ENCODE measurements around the gene SF3B2. TPM values are rescaled to one million over a fixed set of nuclear protein-coding genes. Genes with fewer than 3 reads are reported as not detected.

SF3B2 gene
- total and polyA plus RNA-seq, 5 experiments from 2014 or later: 70.3 to 197 (median 115) TPM

- ATAC-seq (no peak), DNase-seq (no peak)
- POLR2A ChIA-PET: interaction anchor here (0.7 to 2.1 kb wide), 2 partner anchors 12 to 27 kb away, joined by 6 to 10 read pairs; no protein-coding TSS in a partner anchor
- Mint-ChIP-seq H3K27ac (peak overlapping the region in 1 of 10 donors; percentile 51), H3K36me3 (peaks cover 14 to 82% (median 21%) of the 10 kb centered on the region in 3 donors), H3K4me1 (peaks cover 21 to 47% (median 29%) of the 10 kb centered on the region in 4 donors), H3K4me3 (no peak overlapping the region), H3K27me3 (no peaks in the 10 kb centered on the region), H3K9me3 (no peaks in the 10 kb centered on the region)
Observed at GRCh38 chr11:66056501-66056900, 4.3 kb downstream of the SF3B2 start.

- DNase-seq (no peak), ATAC-seq (no peak)
- Mint-ChIP-seq H3K9me3 (peaks cover 0 to 3% (median 0%) of the 10 kb centered on the region in 9 donors), H3K27ac (peak overlapping the region in 4 of 10 donors; percentile 20 to 81 (median 42)), H3K27me3 (no peaks in the 10 kb centered on the region), H3K4me1 (peaks cover 9 to 37% (median 23%) of the 10 kb centered on the region in 4 donors), H3K36me3 (peaks cover 19 to 96% (median 46%) of the 10 kb centered on the region in 3 donors), H3K4me3 (no peak overlapping the region)
- POLR2A ChIA-PET: interaction anchor here (1.3 kb wide), 1 partner anchor 8 kb away, joined by 3 read pairs; the partner anchor contains the start of gene SF3B2
Observed at GRCh38 chr11:66059966-66060680, 8.0 kb downstream of the SF3B2 start.

GRCh38 chr11:66061268-66061667 is 9.1 kb downstream of the SF3B2 start:
- H3K4me3 Mint-ChIP-seq: no peak overlapping the region
- peak overlapping the region in 9 of 10 donors; percentile 4 to 63 (median 15) for H3K27ac Mint-ChIP-seq
- peaks cover 13 to 35% (median 23%) of the 10 kb centered on the region in 4 donors for H3K4me1 Mint-ChIP-seq
- DNase-seq: no peak
- H3K36me3 Mint-ChIP-seq: peaks cover 24 to 95% (median 46%) of the 10 kb centered on the region in 3 donors
- POLR2A ChIA-PET: interaction anchor here (1.3 kb wide), 1 partner anchor 9 kb away, joined by 3 read pairs; the partner anchor contains the start of gene SF3B2
- peaks cover 0 to 3% (median 0%) of the 10 kb centered on the region in 9 donors for H3K9me3 Mint-ChIP-seq
- no peaks in the 10 kb centered on the region for H3K27me3 Mint-ChIP-seq
- ATAC-seq: no peak

- Mint-ChIP-seq H3K9me3 (peaks cover 0 to 3% (median 0%) of the 10 kb centered on the region in 9 donors), H3K36me3 (peaks cover 24 to 95% (median 42%) of the 10 kb centered on the region in 3 donors), H3K4me3 (no peak overlapping the region), H3K27ac (peak overlapping the region in 1 of 10 donors; percentile 63), H3K27me3 (no peaks in the 10 kb centered on the region), H3K4me1 (peaks cover 19 to 44% (median 32%) of the 10 kb centered on the region in 4 donors)
- ATAC-seq: no peak
- POLR2A ChIA-PET: no interaction called here
- DNase-seq: no peak
Observed at GRCh38 chr11:66062408-66062807, 10.2 kb downstream of the SF3B2 start.

GRCh38 chr11:66063900-66064299 is 11.7 kb downstream of the SF3B2 start:
- Mint-ChIP-seq H3K9me3 (peaks cover 0 to 3% (median 0%) of the 10 kb centered on the region in 9 donors), H3K4me3 (no peak overlapping the region), H3K27me3 (no peaks in the 10 kb centered on the region), H3K27ac (peak overlapping the region in 8 of 10 donors; percentile 2 to 83 (median 40)), H3K36me3 (peaks cover 24 to 96% (median 36%) of the 10 kb centered on the region in 3 donors), H3K4me1 (peaks cover 23 to 53% (median 44%) of the 10 kb centered on the region in 4 donors)
- POLR2A ChIA-PET: interaction anchor here (1.2 to 2.4 kb wide), 2 partner anchors 12 to 19 kb away, joined by 4 to 7 read pairs; partner anchors contain the start of gene SF3B2
- ATAC-seq (no peak), DNase-seq (no peak)

GRCh38 chr11:66064571-66064970 is 12.4 kb downstream of the SF3B2 start:
- Mint-ChIP-seq H3K4me1 (peaks cover 27 to 57% (median 50%) of the 10 kb centered on the region in 4 donors), H3K9me3 (peaks cover 0 to 3% (median 0%) of the 10 kb centered on the region in 9 donors), H3K27ac (peak overlapping the region in 5 of 10 donors; percentile 15 to 73 (median 52)), H3K36me3 (peaks cover 24 to 89% (median 34%) of the 10 kb centered on the region in 3 donors), H3K4me3 (no peak overlapping the region), H3K27me3 (no peaks in the 10 kb centered on the region)
- ATAC-seq (no peak), DNase-seq (no peak)
- POLR2A ChIA-PET: interaction anchor here (1.2 to 2.4 kb wide), 2 partner anchors 12 to 20 kb away, joined by 4 to 7 read pairs; partner anchors contain the start of gene SF3B2

- no peaks in the 10 kb centered on the region for H3K27me3 Mint-ChIP-seq
- DNase-seq (no peak), ATAC-seq (no peak)
- no peak overlapping the region for H3K4me3 Mint-ChIP-seq
- H3K9me3 Mint-ChIP-seq: peaks cover 0 to 3% (median 0%) of the 10 kb centered on the region in 9 donors
- peaks cover 29 to 54% (median 48%) of the 10 kb centered on the region in 4 donors for H3K4me1 Mint-ChIP-seq
- peaks cover 21 to 68% (median 28%) of the 10 kb centered on the region in 3 donors for H3K36me3 Mint-ChIP-seq
- H3K27ac Mint-ChIP-seq: peak overlapping the region in 9 of 10 donors; percentile 30 to 99 (median 76)
- POLR2A ChIA-PET: interaction anchor here (2.3 to 7.3 kb wide), 3 partner anchors 15 to 66 kb away, joined by 9 to 146 read pairs (median 42); no protein-coding TSS in a partner anchor
Observed at GRCh38 chr11:66066751-66067150, 14.6 kb downstream of the SF3B2 start.

GRCh38 chr11:66067640-66068039 is 15.5 kb downstream of the SF3B2 start:
- no peaks in the 10 kb centered on the region for H3K27me3 Mint-ChIP-seq
- DNase-seq (no peak), ATAC-seq (no peak)
- POLR2A ChIA-PET: interaction anchor here (1.1 to 7.4 kb wide), 8 partner anchors 10 to 160 kb away, joined by 3 to 146 read pairs (median 18); partner anchors contain the start of gene SF3B2
- H3K27ac Mint-ChIP-seq: peak overlapping the region; percentile 8 to 99 (median 94)
- peaks cover 21 to 68% (median 27%) of the 10 kb centered on the region in 3 donors for H3K36me3 Mint-ChIP-seq
- H3K4me1 Mint-ChIP-seq: peaks cover 35 to 61% (median 55%) of the 10 kb centered on the region in 4 donors
- H3K9me3 Mint-ChIP-seq: peaks cover 0 to 3% (median 0%) of the 10 kb centered on the region in 9 donors
- H3K4me3 Mint-ChIP-seq: no peak overlapping the region

- Mint-ChIP-seq H3K4me1 (peaks cover 37 to 65% (median 56%) of the 10 kb centered on the region in 4 donors), H3K9me3 (peaks cover 0 to 3% (median 0%) of the 10 kb centered on the region in 9 donors), H3K27me3 (no peaks in the 10 kb centered on the region), H3K27ac (peak overlapping the region; percentile 84 to 99 (median 96)), H3K4me3 (peak overlapping the region; percentile 18 to 97 (median 80)), H3K36me3 (peaks cover 17 to 67% (median 20%) of the 10 kb centered on the region in 3 donors)
- POLR2A ChIA-PET: interaction anchor here (0.7 to 7.4 kb wide), 10 partner anchors 11 to 159 kb away, joined by 3 to 146 read pairs (median 10); partner anchors contain the start of gene SF3B2
- DNase-seq (peak; percentile 64 to 87 (median 77)), ATAC-seq (peak; percentile 31 to 39)
Observed at GRCh38 chr11:66068154-66068821, 16.1 kb downstream of the SF3B2 start.

GRCh38 chr11:66068923-66069714 is 17.0 kb downstream of the SF3B2 start:
- Mint-ChIP-seq H3K27me3 (no peaks in the 10 kb centered on the region), H3K36me3 (peaks cover 13 to 62% (median 14%) of the 10 kb centered on the region in 3 donors), H3K9me3 (no peaks in the 10 kb centered on the region), H3K4me1 (peaks cover 34 to 71% (median 58%) of the 10 kb centered on the region in 4 donors), H3K27ac (peak overlapping the region; percentile 87 to 99 (median 96)), H3K4me3 (peak overlapping the region; percentile 78 to 97 (median 88))
- POLR2A ChIA-PET: interaction anchor here (0.6 to 7.4 kb wide), 15 partner anchors 12 to 773 kb away, joined by 3 to 146 read pairs (median 9); partner anchors contain the start of genes CCDC85B and SF3B2
- peak in 7 of 10 donors; percentile 30 to 59 (median 38) for DNase-seq
- ATAC-seq: peak; percentile 19 to 36
